NCI-H2227 (cell line): ENCODE results near the gene BICD1.
A peak's percentile ranks its signal among the peaks of the same experiment; 100 is the strongest.

Source experiments
- DNase-seq: peaks from one replicate; lab custom pipeline; 2025; ENCODE audit not compliant: unreplicated experiment; lab: John Stamatoyannopoulos, UW

The BICD1 gene

DNA sequence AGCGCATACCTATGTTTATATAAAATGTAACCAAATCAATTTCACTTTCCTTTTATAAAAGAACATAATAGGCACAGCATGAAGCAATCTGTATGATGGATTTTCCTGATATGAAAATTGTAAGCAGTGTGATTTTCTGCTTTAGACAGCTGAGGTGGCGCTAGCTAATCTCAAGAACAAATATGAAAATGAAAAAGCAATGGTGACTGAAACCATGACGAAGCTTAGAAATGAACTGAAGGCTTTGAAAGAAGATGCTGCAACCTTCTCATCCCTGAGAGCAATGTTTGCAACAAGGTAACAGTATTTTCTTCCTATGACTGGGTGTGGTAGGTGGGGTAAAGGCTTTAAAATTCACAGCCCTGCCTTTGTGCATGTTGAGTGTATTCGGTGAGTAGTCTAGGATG, 227.7 kb downstream of the BICD1 start:
- DNase-seq = no peak

DNA sequence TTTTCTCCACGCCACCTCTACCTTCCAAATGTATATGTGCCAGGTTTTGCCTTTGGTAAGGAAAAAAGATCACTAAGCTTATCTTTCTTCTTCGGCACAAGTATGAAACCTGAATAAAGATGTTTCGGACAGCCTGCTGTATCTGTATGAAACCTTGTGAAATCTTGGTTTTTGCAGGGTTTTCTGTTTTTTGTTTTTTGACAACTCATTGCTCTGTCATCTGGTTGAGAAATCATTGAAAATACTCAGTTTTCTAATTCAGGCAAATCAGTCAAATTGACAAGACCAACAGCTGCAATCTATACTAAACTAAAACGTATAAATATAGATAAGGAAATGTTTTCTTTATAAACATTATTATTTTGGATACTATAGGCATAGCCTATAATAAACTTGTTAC, 229.6 kb downstream of the BICD1 start:
- DNase-seq = no peak

DNA sequence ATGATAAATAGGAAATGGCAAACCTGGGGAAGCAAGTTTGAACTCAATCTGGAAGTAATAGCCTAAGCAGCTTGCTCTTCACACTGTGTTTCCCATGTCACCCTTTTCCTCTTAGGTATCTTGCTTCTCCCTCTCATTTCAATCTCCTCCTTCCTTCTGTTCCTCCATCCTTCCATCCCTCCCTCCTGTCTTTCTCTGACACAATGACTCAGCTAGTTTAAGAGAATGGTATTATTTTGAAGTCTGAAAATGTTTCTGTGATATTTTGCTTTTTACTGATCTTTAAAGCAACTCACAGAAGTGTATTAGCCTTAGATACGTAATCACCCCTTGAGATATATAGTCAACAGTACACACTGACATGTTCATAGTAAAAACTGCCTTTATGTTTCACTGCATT, 236.8 kb downstream of the BICD1 start:
- no peak for DNase-seq

DNA sequence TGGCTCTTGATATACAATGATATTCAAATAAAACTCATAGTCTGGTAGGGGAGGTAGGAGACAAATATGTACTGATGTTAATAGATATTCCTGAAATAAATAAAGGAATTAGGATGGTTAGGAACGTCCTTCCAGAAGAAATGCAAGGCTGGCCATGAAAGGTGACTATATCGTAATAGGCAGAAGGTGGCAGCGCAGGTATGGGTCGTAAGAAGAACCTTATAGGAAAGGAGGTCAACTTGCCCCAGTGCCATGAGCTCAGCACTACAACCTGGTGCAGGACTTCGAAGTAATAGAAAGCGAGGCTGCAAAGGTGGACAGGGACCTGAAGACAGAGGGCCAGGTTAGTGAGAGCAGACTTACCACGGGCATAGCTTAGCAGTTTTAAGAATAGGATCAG, 237.4 kb downstream of the BICD1 start:
- no peak for DNase-seq

DNA sequence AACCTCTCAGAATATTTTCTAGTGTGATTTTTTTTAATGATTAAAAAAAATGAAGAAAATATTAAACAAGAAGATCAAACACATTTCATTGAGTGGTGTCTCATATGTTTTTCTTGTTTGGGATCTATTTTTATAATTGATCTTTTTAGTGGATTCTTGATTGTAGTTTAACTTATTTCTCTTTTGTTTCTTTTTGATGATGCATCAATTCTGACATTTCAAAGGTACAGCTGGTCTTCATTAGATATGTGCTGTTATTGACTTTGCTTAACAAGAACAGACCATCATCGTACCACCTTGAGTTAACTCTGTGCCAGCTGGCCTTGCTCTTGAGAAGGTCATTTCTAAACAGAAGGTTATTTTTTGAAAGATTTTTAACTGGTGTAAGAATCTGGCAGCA, 246.9 kb downstream of the BICD1 start:
- no peak for DNase-seq

DNA sequence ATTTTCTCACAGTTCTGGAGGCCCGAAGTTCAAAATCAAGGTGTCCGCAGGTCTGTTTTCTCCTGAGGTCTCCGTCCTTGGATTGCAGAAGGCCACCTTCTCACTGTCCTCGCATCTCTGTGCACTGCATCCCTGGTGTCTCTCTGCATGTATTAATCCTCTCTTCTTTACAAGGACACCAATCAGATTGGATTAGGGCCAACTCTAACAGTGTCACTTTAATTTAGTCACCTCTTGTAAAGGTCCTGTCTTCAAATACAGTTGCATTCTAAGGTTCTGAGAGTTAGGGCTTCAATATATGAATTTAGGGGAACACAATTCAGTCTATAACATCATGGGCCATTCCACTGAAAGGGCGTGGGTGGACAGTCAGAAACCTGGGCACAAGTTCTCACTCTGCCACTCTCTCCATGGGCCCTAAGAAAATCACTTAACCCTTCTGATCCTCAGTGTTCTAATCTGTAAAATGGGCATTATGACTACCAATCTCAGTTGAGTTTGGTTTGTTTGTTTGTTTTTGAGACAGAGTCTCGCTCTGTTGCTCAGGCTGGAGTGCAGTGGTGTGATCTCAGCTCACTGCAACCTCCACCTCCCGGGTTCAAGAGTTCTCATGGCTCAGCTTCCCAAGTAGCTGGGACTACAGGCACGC, 251.1 kb downstream of the BICD1 start:
- no peak for DNase-seq

DNA sequence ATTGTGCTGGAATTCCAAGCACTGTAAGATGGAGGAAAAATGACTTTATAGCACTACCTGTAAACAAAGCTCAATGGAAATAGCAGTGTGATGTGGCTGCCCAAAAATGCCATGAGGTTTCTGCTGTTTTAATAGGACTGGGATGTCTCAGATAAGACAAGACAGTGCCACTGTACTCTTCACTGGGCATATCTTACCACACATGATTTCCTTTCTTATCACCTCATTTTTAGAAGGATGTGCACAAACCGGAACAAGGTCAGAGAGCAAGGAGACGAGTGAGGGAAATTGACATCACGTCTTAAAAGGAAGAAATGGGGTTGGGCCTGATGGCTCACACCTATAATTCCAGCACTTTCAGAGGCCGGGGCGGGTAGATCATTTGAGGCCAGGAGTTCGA, 254.3 kb downstream of the BICD1 start:
- DNase-seq = no peak

DNA sequence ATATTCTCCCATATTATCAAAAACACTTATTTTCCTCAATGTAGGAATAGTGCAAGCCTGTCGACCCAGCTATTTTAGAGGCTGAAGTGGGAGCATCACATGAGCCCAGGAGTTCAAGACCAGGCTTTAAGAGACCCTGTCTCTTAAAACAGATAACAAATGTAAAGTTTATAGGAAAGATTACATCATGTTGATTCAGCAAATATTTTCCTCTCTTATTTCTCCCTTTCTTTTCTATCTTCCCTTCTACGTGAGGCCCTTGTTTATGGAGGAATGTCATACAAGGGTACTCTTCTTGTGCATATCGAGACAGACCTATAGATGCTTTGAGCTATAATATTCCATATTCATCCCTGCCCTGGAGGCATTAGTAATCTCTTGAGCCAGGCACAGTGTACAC, 256.2 kb downstream of the BICD1 start:
- DNase-seq = no peak

DNA sequence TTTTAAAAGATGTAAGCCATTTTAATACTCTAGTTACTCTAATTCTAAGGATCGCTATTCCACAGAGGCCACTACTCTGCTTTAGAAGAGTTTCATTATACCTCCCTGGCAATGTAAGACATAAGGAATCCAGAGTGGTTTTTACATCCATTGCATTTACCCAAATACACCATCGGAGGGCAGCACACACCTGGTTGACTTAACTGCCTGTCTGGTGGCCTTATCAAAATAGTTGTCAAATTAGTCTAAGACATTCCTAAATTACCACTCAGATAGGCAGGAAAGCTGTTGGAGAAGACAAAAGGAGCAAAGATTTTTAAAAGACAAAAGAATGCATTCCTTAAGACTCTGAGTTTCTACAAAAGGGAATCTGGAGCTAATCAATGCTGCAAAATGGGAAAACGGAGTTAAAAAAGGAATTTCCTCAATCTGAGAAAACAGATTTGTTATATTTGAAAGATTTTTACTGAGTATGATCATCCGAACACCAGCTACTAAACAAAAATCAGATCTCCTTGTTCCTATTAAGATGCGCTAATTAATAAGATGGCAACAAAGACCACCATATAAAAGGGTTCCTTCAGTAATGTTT, 258.9 kb downstream of the BICD1 start:
- DNase-seq = peak; percentile 51

DNA sequence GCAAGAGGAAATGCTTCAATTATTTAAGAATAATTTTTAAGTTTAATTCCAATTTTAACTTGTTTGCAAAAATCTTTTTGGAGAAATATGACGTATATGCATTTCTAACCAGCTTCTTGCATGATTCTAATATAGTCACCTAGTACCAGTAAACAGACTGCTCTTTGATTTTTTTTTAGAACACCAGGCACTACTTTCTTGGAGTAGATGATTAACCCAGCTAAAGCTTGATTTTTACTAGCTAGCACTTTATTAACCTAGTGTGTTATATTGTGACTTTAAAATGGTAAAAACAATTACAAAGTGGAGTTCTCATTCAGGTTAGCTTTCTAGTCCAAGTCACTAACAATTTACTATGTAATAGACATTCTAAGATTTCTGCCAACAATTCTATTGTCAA, 260.1 kb downstream of the BICD1 start:
- no peak for DNase-seq

DNA sequence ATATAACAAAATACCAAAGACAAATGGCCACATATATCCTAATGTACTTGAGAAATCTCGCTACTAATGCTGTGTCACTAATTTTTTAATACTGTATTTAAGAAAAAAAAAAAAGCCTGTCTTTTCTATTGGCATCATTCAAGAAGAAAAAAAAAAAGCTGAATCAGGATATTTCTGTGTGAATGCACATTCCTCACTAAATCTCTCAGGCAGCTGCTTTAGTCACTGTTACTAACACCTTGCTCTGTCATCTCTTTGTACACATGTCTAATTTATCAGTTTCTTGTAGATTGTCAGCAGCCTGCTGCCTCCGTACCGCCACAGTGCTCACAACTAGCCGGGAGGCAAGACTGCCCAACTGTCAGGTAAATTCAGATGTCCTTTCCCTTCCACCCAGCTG, 260.7 kb downstream of the BICD1 start:
- DNase-seq = no peak

DNA sequence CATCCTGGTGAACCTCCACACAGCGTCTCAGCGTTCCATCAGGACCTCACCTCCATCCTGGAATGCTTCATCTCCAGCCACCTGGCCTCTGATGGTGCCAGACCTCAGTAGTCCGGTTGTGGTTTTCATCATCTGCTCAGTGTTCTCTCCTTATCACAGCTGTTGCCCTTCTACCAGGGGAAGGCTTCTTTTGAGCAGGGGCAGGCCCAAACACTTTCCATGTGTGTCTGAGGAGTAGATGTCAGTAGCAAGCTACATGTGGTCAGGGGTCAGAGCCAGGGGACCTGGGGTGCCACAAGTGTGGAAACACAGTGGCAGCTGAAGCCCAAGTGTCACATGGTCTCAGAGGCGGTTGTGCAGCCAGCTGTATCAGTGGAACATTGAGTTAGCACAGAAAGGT, 262.6 kb downstream of the BICD1 start:
- DNase-seq = no peak

DNA sequence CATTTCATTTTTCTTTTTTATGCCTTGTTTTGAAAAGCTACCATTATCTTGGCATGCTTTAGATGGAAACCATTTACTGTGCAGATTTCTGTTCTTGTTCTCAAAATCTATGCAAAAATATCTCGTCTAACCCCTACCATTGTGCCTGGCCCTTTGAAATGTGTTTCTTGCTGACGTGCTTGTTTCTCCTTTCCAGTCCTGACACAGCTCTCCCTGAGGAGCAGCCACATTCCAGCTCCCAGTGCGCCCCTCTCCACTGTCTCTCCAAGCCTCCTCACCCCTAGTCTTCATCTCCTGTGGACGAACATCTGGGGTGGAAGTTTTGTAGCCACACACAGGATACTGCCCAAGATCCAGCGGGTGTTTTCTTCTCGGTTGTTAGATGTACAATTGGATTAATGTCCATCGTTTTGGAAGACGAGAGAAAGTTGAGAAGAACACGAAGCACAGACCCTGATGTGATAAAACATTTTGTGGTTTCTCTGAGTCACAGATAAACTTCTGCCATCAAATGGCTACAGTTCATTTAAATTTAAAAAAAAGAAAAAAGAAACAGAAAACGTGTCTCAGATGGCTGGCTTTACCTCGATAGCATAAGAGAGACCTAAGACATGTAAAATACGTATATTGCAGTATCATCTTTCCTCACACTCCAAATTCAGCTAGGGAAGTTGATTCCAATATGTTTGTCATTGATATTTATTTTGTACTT, 270.9 kb downstream of the BICD1 start:
- no peak for DNase-seq

DNA sequence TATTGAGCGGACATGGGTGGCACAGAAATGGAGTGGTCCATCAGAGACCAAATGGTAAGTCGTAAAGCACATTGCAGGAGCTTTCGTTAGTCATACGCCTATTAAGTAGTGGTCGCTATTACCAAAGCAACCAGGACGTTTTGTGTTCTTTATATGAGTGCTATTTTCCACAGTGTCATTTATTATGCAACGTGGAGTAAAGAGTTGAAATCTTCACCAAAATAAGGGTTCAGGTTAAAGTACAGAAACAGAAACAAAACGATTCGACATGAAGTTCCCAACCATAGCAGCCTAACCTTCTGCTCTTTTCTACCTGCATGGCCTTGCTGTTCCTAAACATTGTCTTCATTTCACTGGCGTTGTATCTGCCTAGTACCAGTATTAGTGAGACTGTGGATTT, 272.6 kb downstream of the BICD1 start:
- DNase-seq = no peak

DNA sequence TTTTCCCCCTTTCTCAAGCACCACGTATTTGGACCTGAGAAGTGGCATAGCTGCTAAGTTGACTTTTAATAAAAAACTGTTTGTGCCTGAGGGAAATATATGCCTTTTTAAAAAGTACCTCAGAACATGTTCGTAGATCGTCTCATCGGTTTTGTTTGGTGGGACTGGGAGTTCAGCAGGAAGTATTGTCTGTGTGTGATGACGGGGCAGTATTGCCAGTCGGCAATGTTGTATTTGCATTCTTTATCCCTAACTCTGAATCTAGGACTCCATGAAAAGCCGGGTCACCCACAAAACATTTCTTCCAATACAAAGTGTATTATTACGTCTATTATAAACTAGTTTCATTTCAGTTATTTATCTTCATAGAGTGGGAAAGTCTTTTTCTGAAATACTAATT, 273.0 kb downstream of the BICD1 start:
- DNase-seq = no peak

DNA sequence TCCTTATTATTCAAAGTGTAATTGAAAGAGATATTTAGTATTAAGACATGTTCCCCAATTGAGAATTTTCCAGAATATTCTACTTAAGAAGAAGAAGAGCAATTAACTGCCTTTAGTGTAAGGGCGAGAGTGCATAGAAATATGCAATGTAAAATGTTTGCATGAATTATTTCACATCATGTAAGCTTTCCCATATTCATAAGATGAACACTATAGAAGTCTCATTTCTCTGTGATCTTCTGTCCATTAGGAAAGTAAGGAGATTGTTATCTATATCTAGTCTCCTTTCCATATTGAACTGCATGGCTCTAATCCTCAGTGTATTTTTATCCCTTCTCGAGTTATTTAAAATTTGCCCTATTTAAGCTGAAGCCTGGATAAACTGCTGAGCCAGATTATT, 275.6 kb downstream of the BICD1 start:
- no peak for DNase-seq

DNA sequence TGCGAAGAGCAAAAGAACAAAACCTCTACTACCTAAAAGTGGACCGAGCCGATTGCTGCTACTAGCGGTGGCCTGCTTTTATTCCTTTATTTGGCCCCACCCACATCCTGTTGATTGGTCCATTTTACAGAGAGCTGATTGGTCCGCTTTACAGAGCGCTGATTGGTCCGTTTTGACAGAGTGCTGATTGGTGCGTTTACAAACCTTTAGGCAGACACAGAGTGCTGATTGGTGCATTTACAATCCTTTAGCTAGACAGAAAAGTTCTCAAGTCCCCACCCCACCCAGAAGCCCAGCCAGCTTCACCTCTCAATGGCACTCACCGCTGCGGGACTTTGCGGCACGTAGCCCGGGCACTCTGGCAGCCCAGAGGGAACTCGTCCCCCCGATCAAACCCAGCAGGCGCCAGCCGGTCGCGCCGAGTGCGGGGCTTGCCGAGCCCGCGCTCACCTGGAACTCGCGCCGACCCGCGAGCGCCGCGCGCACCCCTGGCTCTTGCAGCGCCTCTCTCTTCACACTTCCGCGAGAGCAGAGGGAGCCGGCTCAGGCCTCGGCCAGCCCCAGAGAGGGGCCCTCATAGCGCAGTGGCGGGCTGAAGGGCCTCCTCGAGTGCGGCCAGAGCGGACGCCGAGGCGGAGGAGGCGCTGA, 284.0 kb downstream of the BICD1 start:
- DNase-seq = peak; percentile 70

DNA sequence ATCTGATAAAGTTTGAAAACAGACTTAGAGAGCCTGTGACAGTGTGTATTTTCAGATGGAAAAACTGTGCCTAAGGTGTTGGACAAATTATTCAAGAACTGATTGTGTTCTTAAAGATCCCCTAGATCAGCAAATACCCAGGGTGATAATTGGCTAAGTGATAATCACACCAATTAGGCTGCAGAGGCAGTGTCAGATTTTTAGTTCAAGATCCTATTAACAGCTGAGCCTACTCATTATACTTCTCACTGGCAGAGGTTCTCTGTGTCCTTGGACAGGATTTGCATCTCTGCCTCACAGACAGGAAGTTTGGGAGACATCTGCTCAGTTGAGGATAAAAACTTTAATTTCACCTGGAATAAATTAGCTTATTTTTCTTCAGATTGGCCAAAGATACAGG, 288.4 kb downstream of the BICD1 start:
- DNase-seq = no peak

DNA sequence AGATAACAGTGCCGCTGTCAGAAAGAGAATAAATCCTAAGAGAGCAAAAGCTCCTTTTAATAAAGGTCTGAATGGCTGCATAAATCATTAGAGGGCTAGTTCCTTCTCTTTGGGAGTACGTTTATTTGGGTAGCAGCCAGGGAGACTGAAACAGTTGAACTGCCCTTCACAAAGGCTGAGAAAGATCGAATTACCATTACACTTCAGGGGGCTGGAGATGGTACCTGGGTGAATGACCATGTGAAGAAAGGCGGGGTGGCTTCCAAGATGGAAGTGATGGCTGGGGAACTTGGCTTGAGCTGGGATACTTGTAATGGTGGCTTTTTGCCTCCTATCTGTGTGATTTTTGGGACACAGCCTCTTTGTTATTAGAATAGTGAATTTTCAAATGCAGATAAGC, 291.0 kb downstream of the BICD1 start:
- no peak for DNase-seq

DNA sequence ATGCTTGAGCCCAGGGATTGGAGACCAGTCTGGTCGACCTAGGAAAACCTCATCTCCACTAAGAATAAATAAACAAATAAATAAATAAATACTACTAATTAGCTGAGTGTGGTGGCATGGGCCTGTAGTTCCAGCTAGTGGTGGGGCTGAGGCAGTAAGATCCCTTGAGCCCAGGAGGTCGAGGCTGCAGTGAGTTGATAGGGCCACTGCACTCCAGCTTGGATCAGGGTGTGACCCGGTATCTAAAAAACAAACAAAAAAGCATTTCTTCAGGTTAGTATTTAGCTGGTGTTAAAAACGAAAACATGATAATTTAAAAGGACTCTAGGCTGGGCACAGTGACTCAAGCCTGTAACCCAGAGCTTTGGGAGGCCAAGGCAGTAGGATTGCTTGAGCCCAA, 291.5 kb downstream of the BICD1 start:
- DNase-seq = no peak

DNA sequence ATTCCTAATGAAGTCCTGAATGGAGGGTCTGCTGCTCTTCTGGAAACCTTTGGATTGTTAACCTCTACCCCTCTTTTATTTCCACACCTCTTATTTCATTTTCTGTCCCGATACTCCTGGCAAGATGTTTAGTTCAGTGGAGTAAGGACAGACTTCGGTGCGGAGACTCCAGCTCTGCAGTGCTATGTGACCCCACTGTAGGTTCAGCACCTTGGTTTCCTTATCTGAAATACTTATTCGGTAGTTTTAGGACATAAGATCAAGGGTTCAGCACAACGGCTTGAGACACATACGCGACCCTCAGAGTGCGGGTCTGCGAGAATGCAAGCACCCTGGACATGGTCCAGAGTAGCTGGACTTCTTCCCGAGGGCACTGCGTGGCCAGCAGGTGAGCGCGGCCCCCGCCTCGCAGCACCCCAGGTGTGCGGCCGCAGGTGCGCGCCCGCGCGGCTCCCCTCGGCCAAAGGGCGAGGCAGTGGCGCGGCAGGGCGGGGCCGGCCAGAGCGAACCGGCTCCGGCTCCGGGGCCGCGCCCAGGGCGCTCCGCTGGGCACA, 292.2 kb downstream of the BICD1 start:
- no peak for DNase-seq
